ENCODE data around the gene LCE1C.

Gene LCE1C

GRCh38 chr1:152806576-152806975, at the start of gene LCE1C:
Gene LCE1C (minus strand): TSS chr1:152806651. CDS start chr1:152805478, 1,173 bp downstream.
- no peak for DNase-seq

GRCh38 chr1:152855661-152856060, 49.2 kb upstream of the LCE1C start:
- no peak for DNase-seq

- no peak for DNase-seq
Observed at GRCh38 chr1:152842556-152842955, 36.1 kb upstream of the LCE1C start, which contains the start of gene LCE6A. Gene LCE6A (plus strand): TSS chr1:152842856. CDS start chr1:152843521, 665 bp downstream.

- DNase-seq = no peak
Observed at GRCh38 chr1:152836870-152837269, 30.4 kb upstream of the LCE1C start.

GRCh38 chr1:152827173-152827572, 20.7 kb upstream of the LCE1C start, which contains the start of gene LCE1A:
Gene LCE1A (plus strand): TSS chr1:152827473. CDS start chr1:152827473, 0 bp downstream.
- DNase-seq = no peak

- DNase-seq = no peak
Observed at GRCh38 chr1:152824964-152825363, 18.5 kb upstream of the LCE1C start.

- DNase-seq = no peak
Observed at GRCh38 chr1:152823294-152823693, 16.8 kb upstream of the LCE1C start.

- DNase-seq = no peak
Observed at GRCh38 chr1:152817309-152817708, 10.9 kb upstream of the LCE1C start.

- no peak for DNase-seq
Observed at GRCh38 chr1:152811671-152812070, 5.2 kb upstream of the LCE1C start, which contains the start of gene LCE1B. Gene LCE1B (plus strand): TSS chr1:152811971. CDS start chr1:152812447, 476 bp downstream.

- no peak for DNase-seq
Observed at GRCh38 chr1:152811050-152811449, 4.6 kb upstream of the LCE1C start.

- DNase-seq = no peak
Observed at GRCh38 chr1:152801333-152801732, 5.1 kb downstream of the LCE1C start.

GRCh38 chr1:152796421-152796820, 10.0 kb downstream of the LCE1C start, which contains the start of gene LCE1D:
Gene LCE1D (plus strand): TSS chr1:152796721. CDS start chr1:152797795, 1,074 bp downstream.
- DNase-seq = no peak

GRCh38 chr1:152795686-152796085, 10.8 kb downstream of the LCE1C start:
- DNase-seq = no peak

GRCh38 chr1:152786077-152786476, 20.4 kb downstream of the LCE1C start, which contains the start of gene LCE1E:
Gene LCE1E (plus strand): TSS chr1:152786257. CDS start chr1:152787300, 1,043 bp downstream.
- DNase-seq = no peak

GRCh38 chr1:152783095-152783494, 23.4 kb downstream of the LCE1C start:
- no peak for DNase-seq

GRCh38 chr1:152777510-152778137, 28.8 kb downstream of the LCE1C start:
- no peak for DNase-seq

GRCh38 chr1:152776361-152776760, 30.1 kb downstream of the LCE1C start:
- no peak for DNase-seq

- no peak for DNase-seq
Observed at GRCh38 chr1:152774875-152775274, 31.6 kb downstream of the LCE1C start, which contains the start of gene LCE1F. Gene LCE1F (plus strand): TSS chr1:152775140. CDS start chr1:152776372, 1,232 bp downstream.

GRCh38 chr1:152770411-152770810, 36.0 kb downstream of the LCE1C start:
- DNase-seq = no peak

- DNase-seq = no peak
Observed at GRCh38 chr1:152768847-152769533, 37.5 kb downstream of the LCE1C start.

GRCh38 chr1:152761609-152762213, 44.7 kb downstream of the LCE1C start:
- no peak for DNase-seq

- no peak for DNase-seq
Observed at GRCh38 chr1:152760551-152761190, 45.8 kb downstream of the LCE1C start.
